Spleen (tissue), 11 donors: ENCODE data around the gene SMO. TPM values are rescaled to one million over a fixed set of nuclear protein-coding genes. Genes with fewer than 3 reads are reported as not detected.

Experiments
- DNase-seq: peaks from one replicate; pipeline ENCODE4 v3.0.0-alpha.2; 2020
- H3K27ac ChIP-seq, 8 donors: fragments of 200-600 bp; sonication (generic) in 7 of 8; 1 replicate in 4 of 8; 2 replicates in 4 of 8; pipeline versions ENCODE4 v1.5.0 to v1.8.0; 2016 to 2021; ENCODE audit warnings: inconsistent platforms in 4 of 8, mild to moderate bottlenecking in 4 of 8, moderate library complexity in 1 of 8
- H3K27me3 ChIP-seq, 7 donors: fragments of 200-600 bp; sonication (generic) in 6 of 7; replicated peaks in 1 of 7; 1 replicate in 4 of 7; 2 replicates in 3 of 7; pipeline versions ENCODE4 v1.5.0 to v1.8.0; 2016 to 2021; ENCODE audit warnings: inconsistent platforms in 3 of 7, mild to moderate bottlenecking in 1 of 7
- H3K36me3 ChIP-seq, 6 donors: fragments of 200-600 bp; sonication (generic) in 5 of 6; 1 replicate in 4 of 6; 2 replicates in 2 of 6; pipeline versions ENCODE4 v1.5.0 to v1.8.0; 2016 to 2021; ENCODE audit warnings: inconsistent platforms in 2 of 6
- H3K4me1 ChIP-seq, 6 donors: fragments of 200-600 bp; sonication (generic) in 5 of 6; 1 replicate in 3 of 6; 2 replicates in 3 of 6; pipeline versions ENCODE4 v1.5.0 to v1.8.0; 2016 to 2021; ENCODE audit warnings: inconsistent platforms in 3 of 6
- H3K4me3 ChIP-seq, 8 donors: fragments of 200-600 bp; sonication (generic) in 7 of 8; 1 replicate in 4 of 8; 2 replicates in 4 of 8; pipeline versions ENCODE4 v1.5.0 to v1.8.0; 2016 to 2021; ENCODE audit warnings: inconsistent platforms in 4 of 8, mild to moderate bottlenecking in 4 of 8, moderate library complexity in 2 of 8
- H3K9me3 ChIP-seq, 8 donors: fragments of 200-600 bp; sonication (generic) in 7 of 8; 1 replicate in 4 of 8; 2 replicates in 4 of 8; pipeline versions ENCODE4 v1.5.0 to v1.8.0; 2016 to 2021; ENCODE audit warnings: inconsistent platforms in 4 of 8
- POLR2A ChIP-seq, 3 donors: fragments of 450-650 bp; IDR thresholded peaks; one replicate each; pipeline ENCODE4 v1.5.1; 2017; ENCODE audit warnings: antibody characterized with exemption in 3 of 3, mild to moderate bottlenecking in 1 of 3
- POLR2AphosphoS5 ChIP-seq, 3 donors: sonication (generic); formaldehyde crosslinking; IDR thresholded peaks; one replicate each; pipeline ENCODE4 v1.5.1; 2017; ENCODE audit warnings: antibody characterized with exemption in 3 of 3
- WGBS, 5 donors: extraction: QIAGEN DNeasy Blood & Tissue Kit in 3 of 5; methylation state at CpG; one replicate each; pipeline versions ENCODE4 v1.1.5 to v1.1.7; 2013 to 2018; 5-methylcytosine and 5-hydroxymethylcytosine counted together
- intact Hi-C: fragments of 100-400 bp; cut with DNase I; formaldehyde crosslinking; loops from one replicate; pipeline ENCODE4 v1.15.0; 2023; ENCODE audit warnings: low total_unique reads
- polyA plus RNA-seq, 3 donors: library from polyadenylated mRNA; stranded (reverse); fragments of 200-250 nt; gene quantifications; one replicate each; pipeline ENCODE4 v1.2.1, GENCODE V29; 2013
- small RNA-seq, 4 donors: library from RNA; depleted of rRNA; stranded (forward); fragments of <200 nt; gene quantifications; one replicate each; pipeline ENCODE3, GENCODE V24; 2016
- total RNA-seq, 7 donors: library from RNA; depleted of rRNA in 3 of 7; stranded (reverse); fragments of >200 nt in 3 of 7; fragmentation: NEBNext Ultra II Directional in 4 of 7; extraction: Animal tissue kit (Norgen Biotek cat#: 25700) in 4 of 7; gene quantifications; one replicate each; pipeline versions ENCODE4 v1.1.0 to v1.2.1, GENCODE V29; 2016 to 2021
- TF ChIP-seq, protein P1 (sequence below), 11 experiments: fragments of 200-600 bp in 7 of 11; fragments of 450-650 bp in 4 of 11; sonication (generic) in 4 of 11; IDR thresholded peaks in 8 of 11; conservative IDR thresholded peaks in 3 of 11; 1 replicate in 7 of 11; 2 replicates in 4 of 11; pipeline versions ENCODE4 v1.4.0 to v1.8.0; 2016 to 2021; ENCODE audit warnings: antibody characterized with exemption in 11 of 11, inconsistent platforms in 4 of 11, mild to moderate bottlenecking in 1 of 11
- donor health status: healthy with polysubstance abuse.
- donor health status: DM: no; HTN: no; CAD: no; lungs with moderate emphysema.
- donor health status: DM: no; HTN: no; CAD: no.
- donor health status: Bipolar disorder and iron deficiency.
- donor health status: healthy.
- donor health status: DM: no; HTN: no; CAD: no.
- donor health status: DM: yes; HTN: yes; CAD: no.

SMO gene
- total and polyA plus RNA-seq, 10 donors: 1.4 to 4.7 (median 2.8) TPM

DNA sequence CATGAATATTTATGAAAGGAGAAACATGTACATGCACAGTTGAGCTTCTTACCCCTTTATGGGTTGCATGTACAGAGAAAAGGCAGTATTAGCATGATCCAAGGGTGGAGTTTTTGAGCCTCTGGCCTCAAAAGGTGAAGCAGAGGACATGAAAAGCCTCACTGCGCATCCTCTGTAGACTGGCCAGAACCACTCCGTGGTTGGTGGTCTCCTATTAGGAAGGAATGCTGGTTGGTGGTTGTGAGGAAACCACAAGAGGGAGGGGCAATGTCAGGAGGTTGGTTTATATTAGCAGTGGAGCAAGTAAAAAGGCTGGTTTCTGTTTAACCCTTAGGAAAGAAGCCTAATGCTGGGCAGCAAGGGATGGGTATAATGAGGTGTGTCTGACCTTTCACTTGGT is 73.9 kb downstream of the SMO start:
- Histone ChIP-seq H3K9me3 (no peaks in the 10 kb centered on the region), H3K4me1 (peaks cover 0 to 23% (median 6%) of the 10 kb centered on the region in 6 donors), H3K4me3 (no peak overlapping the region), H3K36me3 (no peaks in the 10 kb centered on the region), H3K27me3 (no peaks in the 10 kb centered on the region), H3K27ac (no peak overlapping the region)
- no peak for TF ChIP-seq POLR2AphosphoS5 (IDR thresholded peaks at IDR 0.05)
- TF ChIP-seq, protein P1, sequence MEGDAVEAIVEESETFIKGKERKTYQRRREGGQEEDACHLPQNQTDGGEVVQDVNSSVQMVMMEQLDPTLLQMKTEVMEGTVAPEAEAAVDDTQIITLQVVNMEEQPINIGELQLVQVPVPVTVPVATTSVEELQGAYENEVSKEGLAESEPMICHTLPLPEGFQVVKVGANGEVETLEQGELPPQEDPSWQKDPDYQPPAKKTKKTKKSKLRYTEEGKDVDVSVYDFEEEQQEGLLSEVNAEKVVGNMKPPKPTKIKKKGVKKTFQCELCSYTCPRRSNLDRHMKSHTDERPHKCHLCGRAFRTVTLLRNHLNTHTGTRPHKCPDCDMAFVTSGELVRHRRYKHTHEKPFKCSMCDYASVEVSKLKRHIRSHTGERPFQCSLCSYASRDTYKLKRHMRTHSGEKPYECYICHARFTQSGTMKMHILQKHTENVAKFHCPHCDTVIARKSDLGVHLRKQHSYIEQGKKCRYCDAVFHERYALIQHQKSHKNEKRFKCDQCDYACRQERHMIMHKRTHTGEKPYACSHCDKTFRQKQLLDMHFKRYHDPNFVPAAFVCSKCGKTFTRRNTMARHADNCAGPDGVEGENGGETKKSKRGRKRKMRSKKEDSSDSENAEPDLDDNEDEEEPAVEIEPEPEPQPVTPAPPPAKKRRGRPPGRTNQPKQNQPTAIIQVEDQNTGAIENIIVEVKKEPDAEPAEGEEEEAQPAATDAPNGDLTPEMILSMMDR (IDR thresholded peaks at IDR 0.05 in 8 of 11, conservative IDR thresholded peaks at IDR 0.05 in 3 of 11): no peak
- no peak for TF ChIP-seq POLR2A (IDR thresholded peaks at IDR 0.05)
- no peak for DNase-seq
- WGBS, 5 donors: 45 to 63% (median 53%) methylated on average over 2 of the region's 2 CpGs
- intact Hi-C loops: no loop called here

Small RNAs within 50 kb of the gene (small RNA-seq; reads per million reads assigned to genes)
- gene RNY1P11: 0 reads per million in 4 donors

Other genes starting within 250 kb of the SMO start
- 10 to 100 TPM; 32.6 to 49.0 (median 39.6) TPM for gene TNPO3, start 133.5 kb upstream of the SMO start, total RNA-seq
- 10 to 100 TPM; 11.2 to 14.3 (median 13.1) TPM for gene TNPO3, start 133.5 kb upstream of the SMO start, polyA plus RNA-seq
- 10 to 100 TPM; 37.0 to 48.8 (median 40.7) TPM for gene TSPAN33, start 43.9 kb upstream of the SMO start, total RNA-seq
- gene TSPAN33, start 43.9 kb upstream of the SMO start, polyA plus RNA-seq: 10 to 100 TPM; 46.7 to 57.9 (median 55.4) TPM
- 10 to 100 TPM; 14.1 to 20.1 (median 18.3) TPM for gene AHCYL2, start 36.4 kb downstream of the SMO start, total RNA-seq
- 1 to 10 TPM; 3.1 to 3.3 (median 3.3) TPM for gene AHCYL2, start 36.4 kb downstream of the SMO start, polyA plus RNA-seq
- 1 to 10 TPM in 5 of 7 donors, under 1 TPM in 2; 0.60 to 2.2 (median 1.3) TPM for gene STRIP2, start 245.8 kb downstream of the SMO start, total RNA-seq
- 1 to 10 TPM in 2 of 3 donors, under 1 TPM in 1; 0.97 to 1.7 (median 1.2) TPM for gene STRIP2, start 245.8 kb downstream of the SMO start, polyA plus RNA-seq